ENCODE measurements around the gene KLHL7.

GRCh38 chr7:23105644-23106056 is at the start of gene KLHL7:
- no peak for TF ChIP-seq CTCF (IDR thresholded peaks at IDR 0.05)
- TF ChIP-seq POLR2AphosphoS5 (IDR thresholded peaks at IDR 0.05; ENCODE audit: insufficient read depth in 1 of 2, low read depth in 1 of 2), result peak; percentile 95 to 99

All from vagina (tissue), 2 donors.